Fibroblast of skin of left quadriceps (primary cell): ENCODE results near the gene SLC25A6.
"Not testable (repeated sequence)": the region's sequence is repeated elsewhere in the genome, so short reads cannot be mapped to it uniquely, and the experiment has no call there.

ENCODE experiments used
- DNase-seq, 2 experiments: peaks; one replicate each; pipeline ENCODE4 v3.0.0-alpha.2; 2013; ENCODE audit warnings: low read depth in 2 of 2

The SLC25A6 gene

GRCh38 chrX:1389993-1390285 is 2.0 kb downstream of the SLC25A6 start:
- no peak for DNase-seq

DNA sequence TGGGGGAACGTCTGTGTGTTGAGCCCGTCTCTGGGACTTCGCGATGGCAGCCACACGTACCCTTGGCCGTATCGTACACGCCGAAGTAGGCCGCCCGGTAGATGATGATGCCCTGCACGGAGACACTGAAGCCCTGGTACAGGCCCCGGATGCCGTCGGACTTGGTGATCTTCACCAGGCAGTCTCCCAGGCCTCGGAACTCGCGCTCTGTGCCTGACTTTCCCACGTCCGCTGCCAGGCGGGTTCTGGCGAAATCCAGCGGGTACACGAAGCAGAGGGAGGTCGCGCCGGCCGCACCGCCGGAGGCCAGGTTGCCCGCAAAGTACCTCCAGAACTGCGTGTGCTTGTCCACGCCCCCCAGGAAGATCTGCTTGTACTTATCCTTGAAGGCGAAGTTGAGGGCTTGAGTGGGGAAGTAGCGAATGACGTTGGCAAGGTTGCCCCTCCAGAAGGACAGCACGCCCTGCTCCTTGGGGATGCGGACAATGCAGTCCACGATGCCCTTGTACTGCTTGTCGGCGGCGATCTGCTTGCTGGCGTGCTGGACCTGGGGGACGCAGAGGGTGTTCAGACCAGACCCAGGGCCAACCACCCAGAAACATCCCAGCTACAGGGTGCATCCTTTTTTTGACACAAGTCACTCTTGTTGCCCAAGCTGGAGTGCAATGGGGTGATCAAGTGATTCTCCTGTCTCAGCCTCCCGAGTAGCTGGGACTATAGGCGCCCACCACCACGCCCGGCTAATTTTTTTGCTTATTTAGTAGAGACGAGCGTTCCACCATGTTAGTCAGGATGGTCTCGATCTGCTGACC is 2.5 kb downstream of the SLC25A6 start:
- DNase-seq = no peak

GRCh38 chrX:1388651-1389050 is 3.3 kb downstream of the SLC25A6 start:
- no peak for DNase-seq

DNA sequence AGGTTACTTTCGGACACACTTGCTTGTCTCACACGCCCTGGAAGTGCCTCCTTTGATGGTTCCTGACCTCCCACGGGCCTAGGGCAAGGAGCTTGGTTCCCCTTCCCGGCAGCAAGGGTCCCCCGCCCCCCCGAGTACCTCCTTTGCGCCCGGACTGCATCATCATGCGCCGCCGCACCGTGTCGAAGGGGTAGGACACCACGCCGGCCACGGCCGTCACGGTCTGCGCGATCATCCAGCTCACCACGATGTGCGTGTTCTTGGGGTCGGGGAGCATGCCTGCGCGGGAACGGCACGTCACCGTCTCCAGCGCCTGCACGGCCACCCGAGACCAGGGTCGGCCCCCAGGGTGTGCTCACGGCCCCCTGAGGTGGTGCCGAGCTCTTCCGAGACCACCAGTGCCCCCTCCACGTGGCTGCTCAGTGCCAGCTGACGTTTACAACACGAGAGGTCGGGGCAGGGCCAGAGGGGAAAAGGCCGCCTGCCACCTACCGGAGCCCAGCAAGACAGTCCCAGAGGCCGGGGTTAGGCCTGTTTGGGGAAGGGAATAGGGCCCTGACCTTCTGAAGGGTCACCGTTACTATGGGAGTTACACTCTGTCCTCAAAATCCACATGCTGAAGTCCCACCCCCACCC is 4.7 kb downstream of the SLC25A6 start:
- no peak for DNase-seq

- no peak for DNase-seq
Observed at GRCh38 chrX:1386338-1387127, 5.4 kb downstream of the SLC25A6 start.

DNA sequence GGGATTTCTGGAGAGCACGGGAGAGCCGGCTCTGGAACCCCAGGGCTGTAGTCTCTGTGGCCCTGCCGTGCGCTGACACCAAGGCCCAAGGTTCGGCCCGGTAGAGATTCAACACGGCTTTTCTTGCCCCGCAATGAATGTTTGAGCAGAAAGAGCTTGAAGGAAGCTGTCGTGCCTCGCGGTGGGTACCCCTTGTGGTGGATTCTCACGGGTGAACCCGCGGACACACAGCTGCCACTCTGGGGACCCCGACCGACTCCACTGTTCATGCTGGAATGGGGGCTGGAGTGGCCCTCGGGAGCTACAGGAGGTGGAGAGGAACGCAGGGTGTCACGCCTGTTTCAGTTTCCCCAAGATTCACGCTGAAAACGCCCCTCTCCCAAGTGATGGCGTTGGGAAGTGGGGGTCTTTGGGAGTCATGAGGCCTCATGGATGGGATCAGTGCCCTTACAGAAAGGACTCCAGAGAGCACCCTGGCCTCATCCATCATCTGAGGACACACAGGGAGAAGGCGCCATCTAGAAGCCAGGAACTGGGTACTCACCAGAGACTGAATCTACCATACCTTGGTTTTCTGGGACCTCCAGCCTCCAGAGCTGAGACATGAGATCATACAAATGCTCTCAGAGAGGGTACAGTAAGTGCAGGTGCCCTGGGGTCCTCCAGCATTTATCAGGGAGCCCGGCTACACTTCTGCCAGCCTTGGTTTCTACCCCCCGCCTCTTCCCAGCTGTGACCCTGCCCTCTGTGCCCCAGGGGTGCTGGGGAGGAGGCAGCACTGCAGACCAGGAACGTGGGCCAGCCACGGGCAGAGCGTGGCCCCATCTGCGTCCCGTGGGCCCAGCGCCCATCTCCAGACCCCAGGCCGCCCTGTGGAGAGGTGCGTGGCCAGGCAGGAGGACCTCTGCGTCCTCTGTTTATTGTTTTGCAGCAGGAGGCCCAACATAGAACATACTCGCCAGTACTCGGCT is 6.4 kb downstream of the SLC25A6 start:
- no peak for DNase-seq

DNA sequence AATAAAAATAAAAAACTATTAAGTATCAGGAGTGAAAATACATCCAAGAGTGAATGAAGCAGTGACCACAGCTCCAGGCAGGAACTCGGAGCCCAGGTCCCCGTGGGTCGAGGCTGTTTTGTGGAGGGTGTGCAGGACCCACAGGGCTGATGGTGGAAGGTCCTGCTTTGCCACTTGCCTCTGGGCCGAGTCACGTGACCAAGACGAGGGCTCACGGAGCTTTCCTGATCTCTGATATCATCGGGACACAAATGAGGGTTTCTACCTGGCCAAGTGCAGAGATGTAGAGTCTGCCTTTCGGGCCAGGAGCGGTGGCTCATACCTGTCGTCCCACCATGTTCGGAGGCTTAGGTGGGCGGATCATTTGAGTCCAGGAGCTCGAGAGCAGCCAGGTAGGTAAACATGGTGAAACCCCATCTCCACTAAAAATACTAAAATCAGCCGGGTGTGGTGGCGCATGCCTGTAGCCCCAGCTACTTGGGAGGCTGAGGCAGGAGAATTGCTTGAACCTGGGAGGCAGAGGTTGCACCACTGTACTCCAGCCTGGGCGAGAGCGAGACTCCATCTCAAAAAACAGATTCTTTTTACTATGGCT is 7.2 kb downstream of the SLC25A6 start:
- no peak for DNase-seq

- no peak for DNase-seq
Observed at GRCh38 chrX:1380672-1381233, 11.2 kb downstream of the SLC25A6 start.

GRCh38 chrX:1378306-1378759 is 13.6 kb downstream of the SLC25A6 start:
- no peak for DNase-seq

GRCh38 chrX:1368385-1368698 is 23.6 kb downstream of the SLC25A6 start:
- no peak for DNase-seq

DNA sequence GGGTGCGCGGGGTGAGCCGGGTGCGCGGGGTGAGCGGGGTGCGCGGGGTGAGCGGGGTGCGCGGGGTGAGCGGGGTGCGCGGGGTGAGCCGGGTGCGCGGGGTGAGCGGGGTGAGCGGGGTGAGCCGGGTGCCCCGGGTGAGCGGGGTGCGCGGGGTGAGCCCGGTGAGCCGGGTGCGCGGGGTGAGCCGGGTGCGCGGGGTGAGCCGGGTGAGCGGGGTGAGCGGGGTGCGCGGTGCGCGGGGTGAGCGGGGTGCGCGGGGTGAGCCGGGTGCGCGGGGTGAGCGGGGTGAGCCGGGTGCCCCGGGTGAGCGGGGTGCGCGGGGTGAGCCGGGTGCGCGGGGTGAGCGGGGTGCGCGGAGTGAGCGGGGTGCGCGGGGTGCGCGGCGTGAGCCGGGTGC is 25.6 kb downstream of the SLC25A6 start:
- DNase-seq = not testable (repeated sequence)

DNA sequence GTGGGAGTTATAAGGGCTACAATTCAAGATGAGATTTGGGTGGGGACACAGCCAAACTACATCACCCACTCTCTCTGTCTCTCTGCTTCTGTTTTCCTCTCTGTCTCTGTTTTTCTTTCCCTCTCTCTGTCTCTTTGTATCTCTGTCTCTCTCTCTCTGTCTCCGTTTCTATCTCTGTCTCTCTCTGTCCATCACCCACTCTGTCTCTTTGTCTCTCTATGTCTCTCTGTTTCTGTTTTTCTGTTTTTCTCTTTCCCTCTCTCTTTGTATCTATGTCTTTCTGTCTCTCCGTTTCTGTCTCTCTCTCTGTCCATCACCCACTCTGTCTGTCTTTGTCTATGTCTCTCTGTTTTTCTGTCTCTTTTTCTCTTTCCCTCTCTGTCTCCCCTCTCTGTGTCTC is 30.0 kb downstream of the SLC25A6 start:
- no peak for DNase-seq

DNA sequence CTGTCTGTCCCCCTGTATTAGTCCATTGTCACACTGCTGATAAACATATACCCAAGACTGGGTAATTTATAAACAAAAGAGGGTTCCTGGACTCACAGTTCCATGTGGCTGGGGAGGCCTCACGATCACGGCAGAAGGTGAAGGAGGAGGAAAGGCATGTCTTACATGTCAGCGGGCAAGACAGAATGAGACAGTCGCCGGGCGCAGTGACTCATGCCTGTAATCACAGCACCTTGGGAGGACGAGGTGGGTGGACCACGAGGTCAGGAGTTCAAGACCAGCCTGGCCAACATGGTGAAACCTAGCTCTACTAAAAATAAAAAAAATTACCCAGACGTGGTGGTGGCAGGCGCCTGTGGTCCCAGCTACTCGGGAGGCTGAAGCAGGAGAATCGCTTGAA is 30.6 kb downstream of the SLC25A6 start:
- DNase-seq = no peak

- DNase-seq = no peak
Observed at GRCh38 chrX:1360171-1360570, 31.7 kb downstream of the SLC25A6 start.

DNA sequence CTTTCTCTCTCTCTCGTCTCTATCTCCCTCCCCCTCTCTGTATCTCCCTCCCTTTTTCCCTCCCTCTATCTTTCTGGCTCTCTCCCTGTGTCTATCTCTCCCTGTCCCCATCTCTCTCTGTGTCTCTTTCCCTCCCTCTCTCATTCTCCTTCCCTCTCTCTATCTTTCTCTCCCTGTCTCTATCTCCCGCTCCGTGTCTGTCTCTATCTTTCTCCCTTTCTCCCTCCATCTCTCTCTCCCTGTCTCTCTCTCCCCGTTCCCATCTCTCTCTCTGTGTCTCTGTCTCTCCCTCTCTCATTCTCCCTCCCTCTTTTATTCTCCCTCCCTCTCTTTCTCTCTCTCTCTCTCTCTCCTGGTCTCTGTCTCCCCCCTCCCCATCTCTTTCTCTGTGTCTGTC is 32.4 kb downstream of the SLC25A6 start:
- DNase-seq = no peak

DNA sequence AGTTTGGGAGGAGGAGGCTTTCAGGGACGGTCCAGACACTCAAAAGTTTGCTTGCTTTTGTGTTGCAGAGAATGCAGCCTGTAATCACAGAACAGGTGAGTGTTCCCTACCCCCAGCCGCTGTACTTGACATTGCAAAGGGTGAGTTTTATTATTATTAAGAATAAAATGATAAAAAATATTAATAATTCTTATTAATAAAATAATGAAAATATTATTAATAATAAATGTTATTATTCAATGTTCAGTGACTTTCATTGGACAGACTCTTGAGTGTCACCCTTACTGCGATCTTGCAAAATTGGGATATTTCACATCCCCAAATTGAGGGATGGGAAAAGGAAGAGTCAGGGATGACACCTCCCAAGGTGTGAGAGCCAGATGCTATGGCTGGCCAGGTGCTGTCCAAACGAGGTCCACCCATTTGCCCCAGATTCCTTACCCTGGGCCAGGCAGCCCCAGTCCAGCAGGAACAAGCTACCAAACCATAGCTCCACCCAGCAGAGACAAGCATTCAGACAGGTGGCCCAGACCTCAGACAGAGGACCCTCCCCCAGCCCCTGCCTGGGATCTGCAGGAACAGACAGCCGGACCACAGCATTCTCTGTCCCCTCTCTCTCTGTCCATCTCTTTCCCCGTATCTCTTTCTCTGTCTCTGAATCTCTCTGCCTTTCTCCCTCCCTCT is 33.0 kb downstream of the SLC25A6 start:
- no peak for DNase-seq

DNA sequence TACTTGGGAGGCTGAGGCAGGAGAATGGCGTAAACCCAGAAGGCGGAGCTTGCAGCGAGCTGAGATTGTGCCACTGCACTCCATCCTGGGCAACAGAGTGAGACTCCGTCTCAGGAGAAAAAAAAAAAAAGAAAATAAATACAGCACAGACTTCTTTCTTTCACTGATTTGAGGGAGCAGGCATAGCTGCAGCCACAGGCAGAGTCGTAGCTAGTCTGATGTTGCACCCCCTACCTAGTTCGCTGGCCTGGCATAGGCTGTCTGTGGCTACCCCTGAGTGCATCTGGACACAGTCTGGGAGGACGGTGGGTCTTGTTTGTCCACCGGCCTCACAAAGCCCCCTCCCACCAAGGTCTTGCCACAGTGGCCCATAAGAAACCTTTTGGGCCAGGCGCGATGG is 33.9 kb downstream of the SLC25A6 start:
- DNase-seq = no peak

GRCh38 chrX:1355131-1356046 is 36.5 kb downstream of the SLC25A6 start:
- no peak for DNase-seq
